IMR-90 (cell line): ENCODE measurements around the gene ZNF423. TPM values are rescaled to one million over a fixed set of nuclear protein-coding genes. Genes with fewer than 3 reads are reported as not detected.

Source experiments
- ATAC-seq: fragments of 200-7000 bp; cut with Tn5 transposase; 2 replicates; pipeline ENCODE4 v1.9.1; 2020; ENCODE audit warnings: low read depth, mild to moderate bottlenecking, moderate library complexity
- BruUV-seq: library from RNA; stranded (reverse); fragments of 400-500 nt; replicated peaks from 2 replicates; lab custom pipeline; 2021; lab: Mats Ljungman, UMichigan
- CTCF ChIA-PET: fragments of 300-600 bp; formaldehyde crosslinking; extraction: SDS; loops from one replicate; lab custom pipeline; 2021; ENCODE audit warnings: antibody characterized with exemption; lab: Yijun Ruan, JAX
- POLR2A ChIA-PET: fragments of 300-600 bp; sonication (Branson Sonifier 250); formaldehyde crosslinking; loops from one replicate; lab custom pipeline; 2022; ENCODE audit warnings: antibody characterized with exemption; ENCODE audit not compliant: unreplicated experiment; lab: Charles Lee
- DNase-seq: peaks from one replicate; pipeline ENCODE4 v3.0.0; 2013
- H2AFZ ChIP-seq: replicated peaks from 2 replicates; pipeline ENCODE3; 2013; ENCODE audit warnings: low read length, mild to moderate bottlenecking; ENCODE audit not compliant: poor library complexity
- H2AK5ac ChIP-seq: 2 replicates; pipeline ENCODE4 v1.6.1; 2013; ENCODE audit warnings: low read depth, low read length, inconsistent platforms
- H2AK9ac ChIP-seq: replicated peaks from 2 replicates; pipeline ENCODE3; 2013; ENCODE audit warnings: mild to moderate bottlenecking, low read depth, low read length, moderate library complexity; ENCODE audit not compliant: poor library complexity
- H2BK120ac ChIP-seq: 2 replicates; pipeline ENCODE4 v1.6.1; 2013; ENCODE audit warnings: low read depth, low read length, inconsistent platforms
- H2BK15ac ChIP-seq: 3 replicates; pipeline ENCODE4 v1.6.1; 2013; ENCODE audit warnings: low read depth, low read length, inconsistent platforms
- H2BK20ac ChIP-seq: 2 replicates; pipeline ENCODE4 v1.6.1; 2013; ENCODE audit warnings: low read depth, mild to moderate bottlenecking, inconsistent platforms, low read length, moderate library complexity
- H2BK5ac ChIP-seq: 2 replicates; pipeline ENCODE4 v1.6.1; 2013; ENCODE audit warnings: mild to moderate bottlenecking, low read depth, low read length, inconsistent platforms; ENCODE audit not compliant: poor library complexity, severe bottlenecking
- H3K14ac ChIP-seq: replicated peaks from 2 replicates; pipeline ENCODE4 v1.6.1; 2013; ENCODE audit warnings: low read depth, low read length, inconsistent platforms
- H3K18ac ChIP-seq: 2 replicates; pipeline ENCODE4 v1.6.1; 2013; ENCODE audit warnings: low read depth, low read length, control low read depth
- H3K23ac ChIP-seq: 2 replicates; pipeline ENCODE4 v1.6.1; 2013; ENCODE audit warnings: low read depth, low read length, inconsistent platforms
- H3K27ac ChIP-seq: 2 replicates; pipeline ENCODE4 v1.5.1; 2013; ENCODE audit warnings: mild to moderate bottlenecking, control low read depth, low read length; ENCODE audit not compliant: insufficient read depth
- H3K27me3 ChIP-seq: 2 replicates; pipeline ENCODE4 v1.6.1; 2013; ENCODE audit warnings: low read length; ENCODE audit not compliant: control insufficient read depth, insufficient read depth
- H3K36me3 ChIP-seq: 2 replicates; pipeline ENCODE4 v1.6.1; 2013; ENCODE audit warnings: low read length, mixed read lengths; ENCODE audit not compliant: control insufficient read depth, insufficient read depth
- H3K4ac ChIP-seq: 2 replicates; pipeline ENCODE4 v1.6.1; 2013; ENCODE audit warnings: low read depth, low read length, inconsistent platforms
- H3K4me1 ChIP-seq: 2 replicates; pipeline ENCODE4 v1.6.1; 2013; ENCODE audit warnings: low read length, mixed read lengths; ENCODE audit not compliant: control insufficient read depth, insufficient read depth
- H3K4me2 ChIP-seq: 2 replicates; pipeline ENCODE4 v1.6.1; 2013; ENCODE audit warnings: low read depth, mild to moderate bottlenecking, control low read depth, low read length, moderate library complexity
- H3K4me3 ChIP-seq: 2 replicates; pipeline ENCODE4 v1.5.1; 2013; ENCODE audit warnings: low read depth, mild to moderate bottlenecking, control low read depth, low read length, moderate library complexity; ENCODE audit not compliant: insufficient read depth
- H3K56ac ChIP-seq: 2 replicates; pipeline ENCODE4 v1.6.1; 2013; ENCODE audit warnings: low read length, inconsistent platforms; ENCODE audit not compliant: insufficient read depth; ENCODE audit errors: extremely low read depth
- H3K79me1 ChIP-seq, 2 experiments: 2 replicates each; pipeline ENCODE4 v1.6.1; 2013; ENCODE audit warnings: low read length in 2 of 2, inconsistent platforms in 1 of 2, low read depth in 1 of 2
- H3K9ac ChIP-seq: 2 replicates; pipeline ENCODE4 v1.6.1; 2013; ENCODE audit warnings: low read depth, low read length, control low read depth
- H3K9me1 ChIP-seq: 2 replicates; pipeline ENCODE4 v1.6.1; 2013; ENCODE audit warnings: low read length, inconsistent platforms; ENCODE audit not compliant: insufficient read depth
- H3K9me3 ChIP-seq: 2 replicates; pipeline ENCODE4 v1.6.1; 2013; ENCODE audit warnings: low read length; ENCODE audit not compliant: control insufficient read depth, insufficient read depth
- H4K20me1 ChIP-seq: 2 replicates; pipeline ENCODE4 v1.6.1; 2013; ENCODE audit warnings: low read length, inconsistent platforms; ENCODE audit not compliant: insufficient read depth
- H4K5ac ChIP-seq: 2 replicates; pipeline ENCODE4 v1.6.1; 2013; ENCODE audit warnings: mild to moderate bottlenecking, low read depth, low read length, control low read depth
- H4K8ac ChIP-seq, 2 experiments: 2 replicates each; pipeline ENCODE4 v1.6.1; 2013; ENCODE audit warnings: low read depth in 2 of 2, low read length in 2 of 2, control low read depth in 1 of 2, inconsistent platforms in 1 of 2
- H4K91ac ChIP-seq: 2 replicates; pipeline ENCODE4 v1.6.1; 2013; ENCODE audit warnings: low read depth, low read length, inconsistent platforms; ENCODE audit not compliant: insufficient read depth
- BHLHE40 ChIP-seq: fragments of 150-350 bp; IDR thresholded peaks from 2 replicates; pipeline ENCODE4 v1.6.1; 2016; ENCODE audit warnings: mild to moderate bottlenecking, low read depth, low read length
- CEBPB ChIP-seq: IDR thresholded peaks from 2 replicates; pipeline ENCODE4 v1.6.1; 2012; ENCODE audit warnings: low read depth, low read length, improper control_type of control experiment
- CHD1 ChIP-seq: IDR thresholded peaks from 2 replicates; pipeline ENCODE4 v1.6.1; 2012; ENCODE audit warnings: low read depth, low read length, improper control_type of control experiment
- FOS ChIP-seq: fragments of 150-350 bp; IDR thresholded peaks from 2 replicates; pipeline ENCODE4 v1.6.1; 2016; ENCODE audit warnings: low read depth, low read length
- MAFK ChIP-seq: IDR thresholded peaks from 2 replicates; pipeline ENCODE4 v1.6.1; 2012; ENCODE audit warnings: low read depth, low read length, improper control_type of control experiment
- MAZ ChIP-seq: IDR thresholded peaks from 2 replicates; pipeline ENCODE4 v1.6.1; 2012; ENCODE audit warnings: low read depth, mild to moderate bottlenecking, low read length, improper control_type of control experiment, moderate library complexity, borderline replicate concordance
- MXI1 ChIP-seq: IDR thresholded peaks from 2 replicates; pipeline ENCODE4 v1.6.1; 2012; ENCODE audit warnings: low read depth, mild to moderate bottlenecking, low read length, moderate library complexity, borderline replicate concordance
- NFE2L2 ChIP-seq: fragments of 150-350 bp; IDR thresholded peaks from 2 replicates; pipeline ENCODE4 v1.6.1; 2016; ENCODE audit warnings: low read depth, mild to moderate bottlenecking, low read length
- POLR2A ChIP-seq: IDR thresholded peaks from 2 replicates; pipeline ENCODE4 v1.6.1; 2012; ENCODE audit warnings: mild to moderate bottlenecking, low read depth, low read length
- RAD21 ChIP-seq: IDR thresholded peaks from 2 replicates; pipeline ENCODE4 v1.6.1; 2012; ENCODE audit warnings: low read length, improper control_type of control experiment
- RCOR1 ChIP-seq: IDR thresholded peaks from 2 replicates; pipeline ENCODE4 v1.6.1; 2012; ENCODE audit warnings: mild to moderate bottlenecking, low read length, improper control_type of control experiment; ENCODE audit not compliant: insufficient replicate concordance
- RFX5 ChIP-seq: IDR thresholded peaks from 2 replicates; pipeline ENCODE4 v1.8.0; 2012; ENCODE audit warnings: low read depth, mild to moderate bottlenecking, low read length, moderate library complexity
- USF2 ChIP-seq: fragments of 150-350 bp; IDR thresholded peaks from 2 replicates; pipeline ENCODE4 v1.6.1; 2017; ENCODE audit warnings: mild to moderate bottlenecking, antibody characterized with exemption, low read length, low read depth
- WGBS, 2 experiments: methylation state at CpG; one replicate each; pipeline versions ENCODE4 v1.1.5 to v1.1.7; 2013; ENCODE audit warnings: missing lambda C conversion rate in 2 of 2; ENCODE audit not compliant: insufficient read length in 1 of 2; ENCODE audit errors: extremely low coverage in 2 of 2; 5-methylcytosine and 5-hydroxymethylcytosine counted together
- dilution Hi-C: fragments of 300-500 bp; cut with HindIII; formaldehyde crosslinking; loops from one replicate; pipeline ENCODE4 v1.14.3; 2018; ENCODE audit warnings: low sequenced_read_pairs; ENCODE audit not compliant: unreplicated experiment
- in situ Hi-C: fragments of 300-500 bp; cut with MboI; formaldehyde crosslinking; loops from 3 replicates; pipeline ENCODE4 v1.14.3; 2019; ENCODE audit warnings: low sequenced_read_pairs, inconsistent platforms, mixed read lengths
- intact Hi-C: fragments of 100-400 bp; cut with micrococcal nuclease; formaldehyde crosslinking; loops from 2 replicates; pipeline ENCODE4 v1.10.0; 2022
- polyA plus RNA-seq, 3 experiments: library from polyadenylated mRNA; depleted of rRNA; stranded (reverse); fragments of >200 nt; gene quantifications; 2 replicates each; pipeline ENCODE4 v1.2.3, GENCODE V29; 2012; ENCODE audit warnings: low replicate concordance in 1 of 3
- total RNA-seq: library from RNA; depleted of rRNA; stranded (reverse); fragments of >200 nt; gene quantifications from 2 replicates; pipeline ENCODE4 v1.2.3, GENCODE V29; 2012
- TF ChIP-seq, protein P1 (sequence below): conservative IDR thresholded peaks from 2 replicates; pipeline ENCODE4 v1.5.1; 2012; ENCODE audit warnings: mild to moderate bottlenecking, low read depth, low read length, improper control_type of control experiment

ZNF423 gene
- total and polyA plus RNA-seq, 2 of the 4 experiments (the other 2 are of a cell fraction): under 0.01 to 0.10 TPM

DNA sequence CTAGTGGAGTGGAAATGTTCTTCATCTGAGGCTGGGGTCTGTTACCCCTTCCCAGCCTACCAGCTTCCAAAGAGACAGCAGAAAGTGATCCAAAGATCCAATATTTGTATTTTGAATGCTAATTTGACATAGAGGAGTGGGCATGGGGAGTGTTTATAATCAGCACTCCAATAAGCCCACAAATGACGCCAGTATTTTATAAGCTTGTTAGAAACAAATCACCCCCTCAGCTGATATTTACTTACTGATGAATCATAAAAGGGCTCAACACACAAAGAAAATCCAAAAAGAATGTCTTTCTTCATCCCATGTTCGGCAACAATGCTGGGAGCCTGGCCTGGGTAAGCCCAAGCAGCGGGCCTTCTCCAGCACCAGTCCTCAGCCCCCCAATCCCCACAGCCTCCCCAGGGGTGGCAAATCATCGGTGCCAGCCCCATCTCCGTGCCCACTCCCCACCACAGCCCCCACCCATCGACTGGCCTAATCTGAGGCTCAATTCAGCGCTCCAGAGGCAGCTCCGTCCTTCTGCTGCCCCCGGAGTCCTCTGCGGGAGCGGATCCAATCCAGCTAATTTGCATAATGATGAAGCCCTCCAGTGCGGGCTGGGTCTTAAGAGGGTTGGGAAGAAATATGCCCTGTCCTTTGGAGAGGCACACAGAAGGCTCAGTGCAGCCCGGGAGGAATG, 312.8 kb downstream of the ZNF423 start:
- H3K79me1 ChIP-seq: no peaks in the 10 kb centered on the region
- peaks cover 2% of the 10 kb centered on the region for H3K27me3 ChIP-seq
- H2AK5ac ChIP-seq: no peak overlapping the region
- BruUV-seq: no TSS peak
- H2BK20ac ChIP-seq: no peak overlapping the region
- H4K8ac ChIP-seq: no peak overlapping the region
- no peak overlapping the region for H2AK9ac ChIP-seq
- no peak overlapping the region for H3K18ac ChIP-seq
- H4K20me1 ChIP-seq: no peaks in the 10 kb centered on the region
- H3K56ac ChIP-seq: no peak overlapping the region
- no peak overlapping the region for H3K23ac ChIP-seq
- H3K9ac ChIP-seq: no peak overlapping the region
- no peak overlapping the region for H3K14ac ChIP-seq
- no peak overlapping the region for H4K5ac ChIP-seq
- H3K4me3 ChIP-seq: no peak overlapping the region
- TF ChIP-seq MXI1 (no peak), MAFK (no peak), POLR2A (no peak), CEBPB (no peak), RAD21 (no peak), NFE2L2 (no peak), RCOR1 (no peak), CHD1 (no peak), BHLHE40 (no peak), FOS (no peak), RFX5 (no peak), USF2 (no peak), MAZ (no peak)
- TF ChIP-seq, protein P1, sequence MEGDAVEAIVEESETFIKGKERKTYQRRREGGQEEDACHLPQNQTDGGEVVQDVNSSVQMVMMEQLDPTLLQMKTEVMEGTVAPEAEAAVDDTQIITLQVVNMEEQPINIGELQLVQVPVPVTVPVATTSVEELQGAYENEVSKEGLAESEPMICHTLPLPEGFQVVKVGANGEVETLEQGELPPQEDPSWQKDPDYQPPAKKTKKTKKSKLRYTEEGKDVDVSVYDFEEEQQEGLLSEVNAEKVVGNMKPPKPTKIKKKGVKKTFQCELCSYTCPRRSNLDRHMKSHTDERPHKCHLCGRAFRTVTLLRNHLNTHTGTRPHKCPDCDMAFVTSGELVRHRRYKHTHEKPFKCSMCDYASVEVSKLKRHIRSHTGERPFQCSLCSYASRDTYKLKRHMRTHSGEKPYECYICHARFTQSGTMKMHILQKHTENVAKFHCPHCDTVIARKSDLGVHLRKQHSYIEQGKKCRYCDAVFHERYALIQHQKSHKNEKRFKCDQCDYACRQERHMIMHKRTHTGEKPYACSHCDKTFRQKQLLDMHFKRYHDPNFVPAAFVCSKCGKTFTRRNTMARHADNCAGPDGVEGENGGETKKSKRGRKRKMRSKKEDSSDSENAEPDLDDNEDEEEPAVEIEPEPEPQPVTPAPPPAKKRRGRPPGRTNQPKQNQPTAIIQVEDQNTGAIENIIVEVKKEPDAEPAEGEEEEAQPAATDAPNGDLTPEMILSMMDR: no peak
- in situ Hi-C loops (no loop called here), intact Hi-C loops (no loop called here), dilution Hi-C loops (no loop called here)
- H2BK15ac ChIP-seq: no peak overlapping the region
- H2BK5ac ChIP-seq: no peak overlapping the region
- 44% methylated on average over 4 of the region's 13 CpGs; no CpG with 5 or more reads in 1 of the 2 experiments for WGBS, 2 experiments
- H4K91ac ChIP-seq: no peak overlapping the region
- H2AFZ ChIP-seq: no peak overlapping the region
- DNase-seq (no peak), ATAC-seq (no peak)
- H3K36me3 ChIP-seq: no peaks in the 10 kb centered on the region
- H3K4me1 ChIP-seq: no peaks in the 10 kb centered on the region
- H3K9me1 ChIP-seq: no peaks in the 10 kb centered on the region
- ChIA-PET CTCF (no interaction called here), POLR2A (no interaction called here)
- H3K9me3 ChIP-seq: no peaks in the 10 kb centered on the region
- H3K27ac ChIP-seq: no peak overlapping the region
- no peak overlapping the region for H3K4me2 ChIP-seq
- H2BK120ac ChIP-seq: no peak overlapping the region
- H3K4ac ChIP-seq: no peak overlapping the region
